ENCODE measurements around the gene OR2A2. TPM values are rescaled to one million over a fixed set of nuclear protein-coding genes. Genes with fewer than 3 reads are reported as not detected.

OR2A2 gene
- total and polyA plus RNA-seq, 2 donors (not counting 3 experiments of a cell fraction or from before 2014, with no cell fraction given), result not detected

- BruUV-seq (replicated peaks), result no TSS peak
- POLR2A ChIA-PET, result no interaction called here
- H4K20me1 ChIP-seq (replicated peaks; ENCODE audit: control insufficient read depth, extremely low read depth, insufficient read depth, low read length), result no peaks in the 10 kb centered on the region
Observed at GRCh38 chr7:144158861-144159260, 49.5 kb downstream of the OR2A2 start.

More at GRCh38 chr7:144158861-144159260, 49.5 kb downstream of the OR2A2 start:
- Histone ChIP-seq H3K9ac (replicated peaks; ENCODE audit: extremely low read depth, insufficient read depth, low read length) (no peak overlapping the region), H3K36me3 (ENCODE audit: control insufficient read depth in 2 of 2, extremely low read depth in 1 of 2, insufficient read depth in 2 of 2, low read length in 2 of 2) (no peaks in the 10 kb centered on the region), H3K27ac (ENCODE audit: insufficient read depth, low read depth, low read length) (no peak overlapping the region), H2AFZ (ENCODE audit: low read depth, low read length) (no peak overlapping the region), H3K4me2 (ENCODE audit: insufficient read depth, low read length) (no peak overlapping the region), H3K4me3 (replicated peaks in 1 of 3; ENCODE audit: insufficient read depth in 1 of 3, low read depth in 1 of 3, low read length in 3 of 3) (no peak overlapping the region), H3K4me1 (ENCODE audit: control insufficient read depth, extremely low read depth, insufficient read depth, low read length) (no peaks in the 10 kb centered on the region), H3K9me1 (replicated peaks; ENCODE audit: control insufficient read depth, extremely low read depth, insufficient read depth, low read length) (no peaks in the 10 kb centered on the region), H3K79me2 (ENCODE audit: control insufficient read depth, insufficient read depth, low read length) (no peaks in the 10 kb centered on the region), H3K27me3 (ENCODE audit: control insufficient read depth in 2 of 2, insufficient read depth in 2 of 2, low read length in 2 of 2) (peaks cover 0 to 2% of the 10 kb centered on the region in 2 experiments), H3K9me3 (replicated peaks; ENCODE audit: control insufficient read depth, insufficient read depth, low read length) (no peaks in the 10 kb centered on the region)
- no peak for DNase-seq (ENCODE audit: low read depth, low spot score)
- FAIRE-seq, result no peak
- dilution Hi-C loops (cut with MboI; ENCODE audit: extremely low pct_ligation_motif_present, low sequenced_read_pairs), result no loop called here
- CTCF ChIA-PET, result no interaction called here
- TF ChIP-seq GATA2 (IDR thresholded peaks at IDR 0.05; ENCODE audit: insufficient read depth, insufficient read length, low read depth, low read length) (no peak), MYC (IDR thresholded peaks at IDR 0.05; ENCODE audit: low read depth, low read length) (no peak), POLR2A (IDR thresholded peaks at IDR 0.05; ENCODE audit: low read depth, low read length) (no peak), JUN (IDR thresholded peaks at IDR 0.05; ENCODE audit: borderline replicate concordance, insufficient read depth, insufficient read length, low read depth) (no peak), EZH2 (IDR thresholded peaks at IDR 0.05; ENCODE audit: borderline replicate concordance, low read depth, low read length, severe bottlenecking) (no peak), POLR2AphosphoS5 (IDR thresholded peaks at IDR 0.05; ENCODE audit: insufficient read depth, low read depth, low read length) (no peak), CTCF (IDR thresholded peaks at IDR 0.05; ENCODE audit: extremely low read depth in 1 of 2, insufficient read depth in 1 of 2, low read depth in 1 of 2, low read length in 2 of 2) (no peak), MAX (IDR thresholded peaks at IDR 0.05; ENCODE audit: insufficient read depth, insufficient read length) (no peak), FOS (IDR thresholded peaks at IDR 0.05; ENCODE audit: borderline replicate concordance, insufficient read depth, low read length) (no peak)
- intact Hi-C loops (cut with micrococcal nuclease), result no loop called here

Small RNA genes within 50 kb of the gene (small RNA-seq; reads per million reads assigned to genes)
- gene OR2A41P (ENCODE audit: insufficient read depth, insufficient read length, low read depth, low replicate concordance), result not detected

Other genes starting within 250 kb of the OR2A2 start
- gene TCAF1, start 207.4 kb upstream of the OR2A2 start, total RNA-seq, result 48.3 and 51.2 TPM in 2 replicates
- 21.0 and 29.0 TPM in 2 replicates for gene TCAF1, start 207.4 kb upstream of the OR2A2 start, polyA plus RNA-seq
- gene OR2F2, start 174.3 kb upstream of the OR2A2 start, total RNA-seq, result not detected in 2 replicates
- not detected in 2 replicates for gene OR2F2, start 174.3 kb upstream of the OR2A2 start, polyA plus RNA-seq
- not detected in 2 replicates for gene OR2F1, start 154.7 kb upstream of the OR2A2 start, total RNA-seq
- gene OR2F1, start 154.7 kb upstream of the OR2A2 start, polyA plus RNA-seq, result not detected in 2 replicates
- not detected in 2 replicates for gene OR6B1, start 109.3 kb upstream of the OR2A2 start, total RNA-seq
- not detected in 2 replicates for gene OR6B1, start 109.3 kb upstream of the OR2A2 start, polyA plus RNA-seq
- gene OR2A5, start 60.6 kb upstream of the OR2A2 start, total RNA-seq, result not detected in 2 replicates
- gene OR2A5, start 60.6 kb upstream of the OR2A2 start, polyA plus RNA-seq, result not detected in 2 replicates
- not detected in 2 replicates for gene OR2A25, start 39.8 kb upstream of the OR2A2 start, total RNA-seq
- not detected in 2 replicates for gene OR2A25, start 39.8 kb upstream of the OR2A2 start, polyA plus RNA-seq
- gene OR2A12, start 23.3 kb upstream of the OR2A2 start, total RNA-seq, result not detected in 2 replicates
- not detected in 2 replicates for gene OR2A12, start 23.3 kb upstream of the OR2A2 start, polyA plus RNA-seq
- gene OR2A14, start 13.6 kb downstream of the OR2A2 start, total RNA-seq, result not detected in 2 replicates
- not detected in 2 replicates for gene OR2A14, start 13.6 kb downstream of the OR2A2 start, polyA plus RNA-seq
- gene CTAGE4, start 73.9 kb downstream of the OR2A2 start, total RNA-seq, result 0.30 TPM in 1 of 2 replicates, not detected in the other
- 0.03 and 0.04 TPM in 2 replicates for gene CTAGE4, start 73.9 kb downstream of the OR2A2 start, polyA plus RNA-seq
- 0.48 and 0.82 TPM in 2 replicates for gene ARHGEF35, start 86.2 kb downstream of the OR2A2 start, total RNA-seq
- gene ARHGEF35, start 86.2 kb downstream of the OR2A2 start, polyA plus RNA-seq, result not detected in 2 replicates
- gene OR2A42, start 130.0 kb downstream of the OR2A2 start, total RNA-seq, result not detected in 2 replicates
- gene OR2A42, start 130.0 kb downstream of the OR2A2 start, polyA plus RNA-seq, result not detected in 2 replicates
- gene OR2A7, start 155.2 kb downstream of the OR2A2 start, total RNA-seq, result 0.21 TPM in 1 of 2 replicates, not detected in the other
- gene OR2A7, start 155.2 kb downstream of the OR2A2 start, polyA plus RNA-seq, result 0.10 and 0.33 TPM in 2 replicates
- gene CTAGE8, start 159.7 kb downstream of the OR2A2 start, total RNA-seq, result 0.30 and 0.49 TPM in 2 replicates
- gene CTAGE8, start 159.7 kb downstream of the OR2A2 start, polyA plus RNA-seq, result 0.03 and 0.06 TPM in 2 replicates
- not detected in 2 replicates for gene OR2A1, start 202.8 kb downstream of the OR2A2 start, total RNA-seq
- 0.02 and 0.14 TPM in 2 replicates for gene OR2A1, start 202.8 kb downstream of the OR2A2 start, polyA plus RNA-seq
- 0.88 and 1.5 TPM in 2 replicates for gene ARHGEF5, start 245.8 kb downstream of the OR2A2 start, total RNA-seq
- gene ARHGEF5, start 245.8 kb downstream of the OR2A2 start, polyA plus RNA-seq, result 1.1 TPM in 2 replicates

Data from endothelial cell of umbilical vein (primary cell).